ENCODE measurements around the gene HMGCR.

DNA sequence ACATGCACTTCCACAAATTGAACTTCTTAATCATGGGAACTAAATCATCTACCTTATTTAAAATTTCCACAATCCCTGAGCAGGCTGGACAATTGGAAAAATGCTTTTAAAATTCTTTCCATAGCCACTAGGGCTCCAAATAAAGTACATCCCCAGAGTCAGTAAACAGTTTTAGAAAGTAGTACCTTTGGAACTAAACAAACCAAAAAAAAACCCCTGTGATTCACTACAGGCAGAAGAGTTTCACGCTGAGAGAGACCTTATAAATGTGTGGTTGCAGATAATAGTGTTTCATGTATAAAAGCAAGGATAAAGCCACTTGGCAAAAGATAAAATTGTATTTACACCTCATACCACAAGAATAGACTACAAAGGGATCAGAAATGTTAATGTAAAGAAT is 11.8 kb upstream of the HMGCR start:
- TF ChIP-seq, protein P1, sequence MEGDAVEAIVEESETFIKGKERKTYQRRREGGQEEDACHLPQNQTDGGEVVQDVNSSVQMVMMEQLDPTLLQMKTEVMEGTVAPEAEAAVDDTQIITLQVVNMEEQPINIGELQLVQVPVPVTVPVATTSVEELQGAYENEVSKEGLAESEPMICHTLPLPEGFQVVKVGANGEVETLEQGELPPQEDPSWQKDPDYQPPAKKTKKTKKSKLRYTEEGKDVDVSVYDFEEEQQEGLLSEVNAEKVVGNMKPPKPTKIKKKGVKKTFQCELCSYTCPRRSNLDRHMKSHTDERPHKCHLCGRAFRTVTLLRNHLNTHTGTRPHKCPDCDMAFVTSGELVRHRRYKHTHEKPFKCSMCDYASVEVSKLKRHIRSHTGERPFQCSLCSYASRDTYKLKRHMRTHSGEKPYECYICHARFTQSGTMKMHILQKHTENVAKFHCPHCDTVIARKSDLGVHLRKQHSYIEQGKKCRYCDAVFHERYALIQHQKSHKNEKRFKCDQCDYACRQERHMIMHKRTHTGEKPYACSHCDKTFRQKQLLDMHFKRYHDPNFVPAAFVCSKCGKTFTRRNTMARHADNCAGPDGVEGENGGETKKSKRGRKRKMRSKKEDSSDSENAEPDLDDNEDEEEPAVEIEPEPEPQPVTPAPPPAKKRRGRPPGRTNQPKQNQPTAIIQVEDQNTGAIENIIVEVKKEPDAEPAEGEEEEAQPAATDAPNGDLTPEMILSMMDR (IDR thresholded peaks at IDR 0.05), result peak in 2 of 6 experiments; percentile 3 to 10
- TF ChIP-seq POLR2A (IDR thresholded peaks at IDR 0.05), result no peak

Data from adrenal gland (tissue), 5 donors.